ENCODE data around the gene CLMN. TPM values are rescaled to one million over a fixed set of nuclear protein-coding genes. Genes with fewer than 3 reads are reported as not detected.

CLMN gene
- total RNA-seq, 1 donor: 1.1 TPM

DNA sequence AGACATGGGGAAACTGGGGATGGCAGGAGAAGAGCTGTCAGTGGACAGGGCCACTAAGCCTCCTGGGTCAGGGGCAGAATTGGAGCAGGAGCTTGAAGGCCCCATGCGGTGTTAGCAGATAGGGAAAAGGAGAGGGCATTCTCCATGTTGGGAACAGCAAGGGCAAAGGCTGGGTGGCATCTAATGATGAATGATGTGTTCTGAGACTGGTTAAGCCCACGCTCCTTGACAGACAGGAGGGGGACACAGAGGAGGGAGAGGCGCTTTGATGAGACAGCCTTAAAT lies 63.0 kb downstream of the CLMN start:
- H3K27me3 ChIP-seq (ENCODE audit: insufficient read depth, low read length): no peaks in the 10 kb centered on the region
- H3K4me1 ChIP-seq (ENCODE audit: insufficient read depth, low read length): peaks cover 3% of the 10 kb centered on the region
- H4K20me1 ChIP-seq (ENCODE audit: insufficient read depth, low read length): no peaks in the 10 kb centered on the region
- H3K36me3 ChIP-seq (ENCODE audit: insufficient read depth, low read length): no peaks in the 10 kb centered on the region
- no peak overlapping the region for H3K27ac ChIP-seq (ENCODE audit: low read depth, low read length)
- DNase-seq (ENCODE audit: insufficient read length, low spot score, missing footprints): no peak
- no peaks in the 10 kb centered on the region for H3K9me3 ChIP-seq (ENCODE audit: low read depth, low read length)
- no peak overlapping the region for H2AFZ ChIP-seq (ENCODE audit: low read length)
- H3K79me2 ChIP-seq (ENCODE audit: insufficient read depth, low read length): no peaks in the 10 kb centered on the region
- H3K4me2 ChIP-seq (ENCODE audit: insufficient read depth, low read length): no peak overlapping the region
- TF ChIP-seq, protein P1, sequence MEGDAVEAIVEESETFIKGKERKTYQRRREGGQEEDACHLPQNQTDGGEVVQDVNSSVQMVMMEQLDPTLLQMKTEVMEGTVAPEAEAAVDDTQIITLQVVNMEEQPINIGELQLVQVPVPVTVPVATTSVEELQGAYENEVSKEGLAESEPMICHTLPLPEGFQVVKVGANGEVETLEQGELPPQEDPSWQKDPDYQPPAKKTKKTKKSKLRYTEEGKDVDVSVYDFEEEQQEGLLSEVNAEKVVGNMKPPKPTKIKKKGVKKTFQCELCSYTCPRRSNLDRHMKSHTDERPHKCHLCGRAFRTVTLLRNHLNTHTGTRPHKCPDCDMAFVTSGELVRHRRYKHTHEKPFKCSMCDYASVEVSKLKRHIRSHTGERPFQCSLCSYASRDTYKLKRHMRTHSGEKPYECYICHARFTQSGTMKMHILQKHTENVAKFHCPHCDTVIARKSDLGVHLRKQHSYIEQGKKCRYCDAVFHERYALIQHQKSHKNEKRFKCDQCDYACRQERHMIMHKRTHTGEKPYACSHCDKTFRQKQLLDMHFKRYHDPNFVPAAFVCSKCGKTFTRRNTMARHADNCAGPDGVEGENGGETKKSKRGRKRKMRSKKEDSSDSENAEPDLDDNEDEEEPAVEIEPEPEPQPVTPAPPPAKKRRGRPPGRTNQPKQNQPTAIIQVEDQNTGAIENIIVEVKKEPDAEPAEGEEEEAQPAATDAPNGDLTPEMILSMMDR (IDR thresholded peaks at IDR 0.05; ENCODE audit: extremely low read depth, low read depth, low read length): no peak
- H3K4me3 ChIP-seq (ENCODE audit: insufficient read depth, low read length): no peak overlapping the region

DNA sequence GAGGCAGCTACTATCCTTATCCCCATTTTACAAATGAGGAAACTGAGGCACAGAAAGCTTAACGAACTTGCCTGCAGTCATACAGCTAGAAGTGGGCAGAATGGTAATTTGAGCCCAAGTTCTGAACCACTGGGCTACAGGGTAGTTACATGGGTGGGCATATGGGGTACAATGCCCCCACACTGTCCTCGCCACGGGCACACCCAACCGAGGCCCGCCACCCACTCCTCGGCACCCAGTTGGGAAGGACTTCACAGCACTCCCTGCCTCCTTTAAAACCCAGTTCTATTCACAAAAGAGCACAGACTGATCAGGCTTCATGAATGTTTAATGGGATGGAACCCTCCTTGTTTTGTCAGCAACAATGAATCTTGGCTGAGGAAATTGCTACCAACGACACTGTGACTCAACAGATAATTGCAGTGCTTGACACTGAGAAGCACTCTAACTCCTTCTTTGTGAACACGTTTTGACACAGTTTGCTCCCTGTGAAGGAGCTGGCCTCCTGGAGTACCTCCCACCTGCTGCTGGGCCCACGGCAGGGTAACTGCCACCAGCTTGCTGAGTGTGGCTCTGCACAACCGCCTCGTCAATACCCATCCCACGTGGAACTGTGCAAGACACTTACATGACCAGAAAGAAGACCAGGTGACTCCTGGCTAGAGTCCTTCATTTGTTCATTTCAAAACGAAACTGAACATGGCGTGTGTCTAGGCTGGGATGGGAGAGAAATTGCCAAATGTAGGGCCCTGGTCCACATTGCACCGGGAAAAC lies 63.5 kb downstream of the CLMN start:
- H3K36me3 ChIP-seq (ENCODE audit: insufficient read depth, low read length): no peaks in the 10 kb centered on the region
- H3K4me2 ChIP-seq (ENCODE audit: insufficient read depth, low read length): no peak overlapping the region
- TF ChIP-seq, protein P1 (IDR thresholded peaks at IDR 0.05; ENCODE audit: extremely low read depth, low read depth, low read length): no peak
- no peak overlapping the region for H3K27ac ChIP-seq (ENCODE audit: low read depth, low read length)
- peaks cover 3% of the 10 kb centered on the region for H3K4me1 ChIP-seq (ENCODE audit: insufficient read depth, low read length)
- H3K79me2 ChIP-seq (ENCODE audit: insufficient read depth, low read length): no peaks in the 10 kb centered on the region
- no peak for DNase-seq (ENCODE audit: insufficient read length, low spot score, missing footprints)
- H4K20me1 ChIP-seq (ENCODE audit: insufficient read depth, low read length): no peaks in the 10 kb centered on the region
- no peaks in the 10 kb centered on the region for H3K9me3 ChIP-seq (ENCODE audit: low read depth, low read length)
- H2AFZ ChIP-seq (ENCODE audit: low read length): no peak overlapping the region
- no peaks in the 10 kb centered on the region for H3K27me3 ChIP-seq (ENCODE audit: insufficient read depth, low read length)
- no peak overlapping the region for H3K4me3 ChIP-seq (ENCODE audit: insufficient read depth, low read length)

DNA sequence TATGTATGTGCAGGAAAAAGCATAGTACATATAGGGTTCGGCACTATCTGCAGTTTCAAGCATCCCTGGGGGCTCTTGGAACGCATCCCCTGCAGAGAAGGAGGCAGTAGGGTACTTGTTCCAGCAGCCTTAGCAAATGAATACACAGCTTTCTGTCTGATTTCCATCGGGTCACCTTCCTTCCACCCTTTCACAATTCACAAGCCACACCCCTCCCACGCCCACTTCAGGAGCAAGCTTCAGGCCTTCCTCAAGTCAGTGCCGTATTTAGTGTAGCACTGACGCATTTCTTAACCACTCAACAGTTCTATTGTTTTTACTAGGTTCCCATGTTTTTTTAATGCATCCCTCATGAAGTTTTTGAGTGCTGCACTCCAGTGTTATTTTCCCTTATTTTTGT lies 64.2 kb downstream of the CLMN start:
- TF ChIP-seq, protein P1 (IDR thresholded peaks at IDR 0.05; ENCODE audit: extremely low read depth, low read depth, low read length): no peak
- no peak overlapping the region for H2AFZ ChIP-seq (ENCODE audit: low read length)
- no peaks in the 10 kb centered on the region for H3K27me3 ChIP-seq (ENCODE audit: insufficient read depth, low read length)
- no peaks in the 10 kb centered on the region for H3K36me3 ChIP-seq (ENCODE audit: insufficient read depth, low read length)
- H3K4me1 ChIP-seq (ENCODE audit: insufficient read depth, low read length): peaks cover 2% of the 10 kb centered on the region
- no peak overlapping the region for H3K27ac ChIP-seq (ENCODE audit: low read depth, low read length)
- no peak overlapping the region for H3K4me2 ChIP-seq (ENCODE audit: insufficient read depth, low read length)
- H3K9me3 ChIP-seq (ENCODE audit: low read depth, low read length): no peaks in the 10 kb centered on the region
- no peak for DNase-seq (ENCODE audit: insufficient read length, low spot score, missing footprints)
- no peaks in the 10 kb centered on the region for H4K20me1 ChIP-seq (ENCODE audit: insufficient read depth, low read length)
- no peaks in the 10 kb centered on the region for H3K79me2 ChIP-seq (ENCODE audit: insufficient read depth, low read length)
- no peak overlapping the region for H3K4me3 ChIP-seq (ENCODE audit: insufficient read depth, low read length)

DNA sequence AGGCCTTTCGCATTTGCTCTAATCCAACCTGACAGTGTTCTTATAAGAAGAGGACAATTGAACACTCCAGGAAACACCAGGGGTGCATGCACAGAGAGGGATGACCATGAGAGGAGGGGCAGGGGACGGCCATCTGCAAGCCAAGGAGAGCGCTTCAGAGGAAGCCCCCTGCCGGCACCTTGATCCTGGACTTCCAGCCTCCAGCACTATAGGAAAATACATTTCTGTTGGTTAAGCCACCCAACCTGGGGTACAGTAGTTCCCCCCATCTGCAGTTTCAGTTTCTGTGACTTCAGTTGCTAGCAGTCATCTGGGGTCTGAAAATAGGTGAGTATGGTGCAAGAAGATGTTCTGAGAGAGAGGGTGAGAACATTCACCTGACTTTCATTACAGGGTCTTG lies 64.7 kb downstream of the CLMN start:
- Histone ChIP-seq H3K9me3 (ENCODE audit: low read depth, low read length) (no peaks in the 10 kb centered on the region), H3K79me2 (ENCODE audit: insufficient read depth, low read length) (no peaks in the 10 kb centered on the region), H3K27me3 (ENCODE audit: insufficient read depth, low read length) (no peaks in the 10 kb centered on the region), H2AFZ (ENCODE audit: low read length) (no peak overlapping the region), H3K4me3 (ENCODE audit: insufficient read depth, low read length) (no peak overlapping the region), H3K36me3 (ENCODE audit: insufficient read depth, low read length) (no peaks in the 10 kb centered on the region), H4K20me1 (ENCODE audit: insufficient read depth, low read length) (no peaks in the 10 kb centered on the region), H3K4me2 (ENCODE audit: insufficient read depth, low read length) (no peak overlapping the region), H3K4me1 (ENCODE audit: insufficient read depth, low read length) (no peaks in the 10 kb centered on the region), H3K27ac (ENCODE audit: low read depth, low read length) (no peak overlapping the region)
- no peak for DNase-seq (ENCODE audit: insufficient read length, low spot score, missing footprints)
- TF ChIP-seq, protein P1 (IDR thresholded peaks at IDR 0.05; ENCODE audit: extremely low read depth, low read depth, low read length): no peak
